Transverse colon (tissue), 4 donors: ENCODE measurements around the gene ARL2.

Experiments used
- CTCF ChIP-seq, 5 experiments: fragments of 200-600 bp in 3 of 5; fragments of 450-650 bp in 2 of 5; sonication (generic) in 3 of 5; IDR thresholded peaks; 1 replicate in 2 of 5; 2 replicates in 3 of 5; pipeline ENCODE4 v1.5.1; 2016 to 2017; ENCODE audit warnings: antibody characterized with exemption in 5 of 5, inconsistent platforms in 3 of 5, mild to moderate bottlenecking in 2 of 5, moderate library complexity in 1 of 5
- EP300 ChIP-seq: sonication (generic); formaldehyde crosslinking; IDR thresholded peaks from one replicate; pipeline ENCODE4 v1.6.1; 2017; ENCODE audit warnings: antibody characterized with exemption, low read depth
- POLR2A ChIP-seq: fragments of 450-650 bp; IDR thresholded peaks from one replicate; pipeline ENCODE4 v1.6.1; 2016; ENCODE audit warnings: antibody characterized with exemption, mild to moderate bottlenecking, moderate library complexity
- POLR2AphosphoS5 ChIP-seq, 3 donors: sonication (generic); formaldehyde crosslinking; IDR thresholded peaks; one replicate each; pipeline ENCODE4 v1.6.1; 2016; ENCODE audit warnings: antibody characterized with exemption in 3 of 3

DNA sequence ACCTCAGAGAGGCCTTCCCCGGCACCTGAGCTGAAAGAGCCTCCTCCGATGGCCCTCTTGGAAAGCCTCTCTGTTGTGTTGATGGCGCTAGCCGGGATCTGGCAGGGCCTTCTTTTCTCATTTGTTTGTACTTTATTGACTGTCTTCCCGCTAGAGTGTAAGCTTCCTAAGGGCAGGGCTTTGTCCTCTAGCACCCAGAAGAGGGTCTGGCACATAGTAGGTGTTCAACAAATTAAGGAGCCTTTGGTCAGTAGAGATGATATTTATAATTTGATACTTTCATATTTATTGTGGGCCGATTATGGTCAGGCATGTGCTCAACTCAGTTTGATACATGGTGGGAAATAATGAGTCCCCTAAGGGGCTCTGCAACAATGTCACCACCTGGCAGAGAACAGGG is 4.0 kb downstream of the ARL2 start:
- TF ChIP-seq POLR2AphosphoS5 (IDR thresholded peaks at IDR 0.05) (no peak), CTCF (IDR thresholded peaks at IDR 0.05) (no peak), EP300 (no peak), POLR2A (no peak)
